A673 (cell line): ENCODE measurements around the gene CUL4A.

Experiments used
- CTCF ChIP-seq: fragments of 300-800, 200-600 bp; sonication (generic); conservative IDR thresholded peaks from 2 replicates; pipeline ENCODE4 v1.5.1; 2017; ENCODE audit warnings: low read depth, mild to moderate bottlenecking, antibody characterized with exemption, low read length, moderate library complexity, mixed read lengths
- EZH2 ChIP-seq: fragments of 200-600 bp; sonication (generic); IDR thresholded peaks from 2 replicates; pipeline ENCODE4 v1.6.1; 2017; ENCODE audit warnings: borderline replicate concordance, low read depth, mild to moderate bottlenecking, mixed read lengths, antibody characterized with exemption, low read length; ENCODE audit not compliant: poor library complexity, severe bottlenecking

- TF ChIP-seq CTCF (no peak), EZH2 (no peak)
These were observed 64.6 kb downstream of the CUL4A start for GRCh38 chr13:113273851-113274590.
